Hindlimb muscle (tissue), 1 donor: ENCODE measurements around the gene TNS1. TPM values are rescaled to one million over a fixed set of nuclear protein-coding genes. Genes with fewer than 3 reads are reported as not detected.

Source experiments
- DNase-seq: peaks from one replicate; pipeline ENCODE4 v3.0.0-alpha.2; 2013
- polyA plus RNA-seq: library from polyadenylated mRNA; unstranded; fragments of 120-200 nt; gene quantifications from one replicate; pipeline ENCODE4 v1.2.1, GENCODE V29; 2013; ENCODE audit not compliant: insufficient read length

Gene TNS1
- polyA plus RNA-seq, 1 donor = 142 TPM

DNA sequence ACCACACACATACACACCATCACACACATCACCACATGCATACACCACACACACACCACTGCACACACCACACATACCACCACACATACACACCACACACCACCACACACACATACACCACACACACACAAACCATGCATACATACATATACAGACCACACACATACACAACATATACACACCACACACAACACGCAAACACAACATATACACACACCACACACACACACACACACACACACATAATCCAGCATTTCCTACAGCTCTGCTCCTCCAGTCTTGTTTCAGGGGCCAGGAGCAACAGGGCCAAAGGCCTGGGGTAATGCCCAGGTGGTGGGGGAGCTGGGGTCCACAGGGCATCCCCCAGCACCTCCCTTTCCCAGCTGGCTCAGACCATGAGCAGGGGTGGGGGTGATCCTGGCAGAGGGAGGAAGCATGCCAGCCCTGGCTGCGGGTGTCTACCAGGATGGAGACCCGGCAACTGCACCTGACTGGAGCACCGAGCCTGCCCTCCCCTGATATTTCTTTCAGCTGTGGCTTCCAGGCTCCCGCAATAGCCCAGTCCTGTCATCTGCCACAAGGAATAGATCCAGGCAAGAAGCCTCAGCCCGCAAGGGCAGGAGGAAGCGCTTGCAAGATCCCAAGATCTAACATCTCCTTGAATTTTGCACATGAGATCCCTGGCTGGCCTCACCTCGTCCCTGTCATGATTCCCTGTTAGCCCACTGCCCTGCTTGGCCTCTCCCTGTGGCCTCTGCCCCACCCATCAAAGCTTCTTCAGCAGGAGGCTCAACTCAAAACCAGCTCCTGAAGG is 196.9 kb downstream of the TNS1 start:
- no peak for DNase-seq

DNA sequence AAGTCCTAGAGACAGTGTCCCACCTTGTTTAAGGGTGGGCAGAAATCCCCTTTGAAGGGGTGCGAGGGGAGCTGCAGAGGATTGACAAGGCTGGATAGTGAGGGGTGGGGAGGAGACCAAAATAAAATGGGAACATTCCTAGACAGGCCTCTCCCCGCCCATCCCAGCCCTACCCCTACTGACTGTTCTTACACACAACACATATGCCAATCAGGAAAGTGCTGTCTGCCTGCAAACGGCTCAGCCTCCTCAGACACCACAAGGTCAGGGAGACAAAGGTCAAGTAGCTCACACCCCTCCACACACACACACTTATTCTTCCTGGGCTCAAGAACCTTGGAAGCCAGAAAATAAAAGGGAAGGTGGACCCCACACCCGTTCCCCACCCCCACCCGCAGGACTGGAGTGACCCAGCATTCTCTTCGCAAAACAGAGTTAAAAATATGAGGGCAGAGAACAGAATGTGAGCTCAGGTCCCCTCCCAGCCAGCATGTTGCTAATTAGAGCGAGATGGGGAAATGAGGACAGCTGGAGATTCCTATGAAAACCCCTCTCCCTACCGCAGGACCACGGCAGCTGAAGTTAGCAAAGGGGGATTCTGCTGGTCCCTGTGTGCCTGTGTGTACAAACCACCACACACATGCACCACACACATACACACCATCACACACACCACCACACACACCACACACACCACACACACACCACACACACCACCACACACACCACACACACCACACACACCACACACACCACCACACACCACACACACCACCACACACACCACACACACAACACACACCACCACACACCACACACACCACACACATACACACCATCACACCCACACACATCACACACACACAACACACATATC is 197.8 kb downstream of the TNS1 start:
- no peak for DNase-seq

DNA sequence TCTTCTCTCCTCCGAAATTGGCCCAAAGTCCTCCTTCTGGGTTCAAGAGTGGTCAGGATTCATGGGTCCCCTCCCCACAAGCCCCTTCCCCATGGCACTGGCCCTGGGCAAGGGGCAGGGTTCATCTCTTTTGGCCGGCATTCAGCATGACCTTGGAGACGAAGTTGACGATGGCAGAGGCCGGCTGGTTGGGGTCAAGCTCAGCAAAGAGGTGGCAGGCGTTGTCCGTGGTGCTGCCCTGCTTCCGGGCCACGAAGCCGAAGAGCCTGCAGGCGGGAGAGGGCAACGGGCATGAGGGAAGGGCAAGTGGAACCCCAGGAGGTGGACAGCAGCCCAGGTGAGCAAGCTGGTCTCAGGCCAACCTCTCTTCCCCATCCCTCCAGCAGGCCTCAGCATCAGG is 198.5 kb downstream of the TNS1 start:
- no peak for DNase-seq

DNA sequence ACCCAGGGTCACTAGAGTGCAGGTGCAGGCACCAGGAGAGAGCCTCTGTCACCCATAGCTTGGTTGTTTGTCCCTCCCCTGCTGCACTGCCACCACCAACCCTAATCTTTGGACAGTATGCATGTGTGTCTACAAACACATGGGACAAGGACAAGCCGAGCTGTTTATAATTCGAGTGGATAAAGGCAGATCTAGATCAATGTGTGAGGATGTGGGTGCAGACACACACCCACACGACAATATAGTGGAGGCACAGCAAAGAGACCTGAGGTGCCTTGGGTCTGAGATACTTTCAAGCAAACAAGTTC is 199.2 kb downstream of the TNS1 start:
- no peak for DNase-seq

DNA sequence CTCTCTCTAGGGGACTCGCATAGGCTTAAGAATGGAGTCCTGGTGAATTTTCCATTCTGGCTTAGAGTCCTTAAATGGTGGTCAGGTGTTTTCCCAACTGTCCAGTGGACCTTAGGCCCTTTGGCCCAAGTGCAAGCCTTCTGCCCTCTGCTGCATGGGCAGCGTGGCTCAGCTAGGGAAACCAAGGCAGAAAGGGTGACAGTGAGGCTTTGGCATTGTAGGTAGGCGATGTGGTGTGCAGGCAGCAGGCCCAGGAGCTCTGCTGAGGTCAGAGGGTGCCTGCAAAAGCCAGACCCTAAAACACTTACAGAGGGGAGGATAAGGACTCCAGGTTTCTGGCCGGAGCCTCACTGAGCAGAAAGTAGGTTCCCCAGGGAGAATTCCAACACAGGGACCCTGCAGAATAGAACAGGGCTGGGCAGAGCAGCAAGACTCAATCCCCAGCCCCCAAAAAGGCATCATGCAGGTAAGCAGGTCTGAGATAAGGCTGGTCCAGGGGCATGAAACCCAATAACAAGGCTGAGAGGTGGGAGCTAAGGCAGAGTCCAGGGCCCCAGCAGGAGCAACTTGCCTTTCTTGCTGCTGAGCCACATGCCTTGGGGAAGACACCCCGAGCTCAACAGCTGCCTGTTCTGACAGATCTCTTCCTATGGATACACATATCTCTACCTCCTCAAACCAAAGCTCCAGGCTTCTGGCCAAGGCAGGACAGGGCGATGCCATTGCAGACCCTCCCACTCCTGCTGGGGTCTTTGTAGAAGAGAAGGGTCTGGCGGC is 199.7 kb downstream of the TNS1 start:
- no peak for DNase-seq

DNA sequence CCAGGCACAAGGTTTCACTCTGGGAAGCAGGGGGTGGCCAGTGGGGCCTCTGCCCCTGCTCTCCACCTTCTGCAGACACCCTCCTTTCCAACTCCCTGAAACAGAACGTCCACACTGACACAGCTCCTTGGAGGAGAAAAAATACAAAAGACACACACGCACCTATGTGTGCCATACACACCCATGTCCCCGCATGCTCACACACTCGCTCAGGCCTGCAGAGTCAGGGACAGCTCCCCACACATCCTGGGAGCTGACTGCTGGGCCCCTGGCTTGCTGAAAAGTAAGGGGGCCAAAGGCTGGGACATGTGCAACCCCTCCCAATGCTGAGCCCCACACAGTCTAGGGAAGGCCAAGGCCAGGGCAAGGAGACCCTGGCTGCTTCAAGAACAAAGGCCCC is 200.5 kb downstream of the TNS1 start:
- DNase-seq = no peak

DNA sequence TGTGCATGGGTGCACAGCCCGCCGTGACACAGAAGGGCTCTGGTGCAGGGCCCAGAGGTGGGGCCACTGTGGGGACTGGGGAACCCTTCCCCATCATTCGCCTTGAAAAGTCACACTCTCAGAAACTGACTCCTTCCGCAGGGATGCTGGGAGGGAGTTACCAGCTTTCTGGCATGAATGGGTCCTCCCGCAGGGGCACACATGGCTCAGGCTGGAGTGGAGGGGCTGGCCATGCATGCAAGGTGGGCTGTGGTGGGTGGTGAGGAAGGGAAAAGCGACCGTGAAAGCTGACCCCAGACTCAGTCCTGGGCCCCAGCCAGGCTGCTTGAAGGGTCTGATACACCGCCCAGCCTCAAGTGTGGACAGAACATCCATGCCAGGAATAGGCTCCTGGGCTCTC is 201.1 kb downstream of the TNS1 start:
- no peak for DNase-seq

DNA sequence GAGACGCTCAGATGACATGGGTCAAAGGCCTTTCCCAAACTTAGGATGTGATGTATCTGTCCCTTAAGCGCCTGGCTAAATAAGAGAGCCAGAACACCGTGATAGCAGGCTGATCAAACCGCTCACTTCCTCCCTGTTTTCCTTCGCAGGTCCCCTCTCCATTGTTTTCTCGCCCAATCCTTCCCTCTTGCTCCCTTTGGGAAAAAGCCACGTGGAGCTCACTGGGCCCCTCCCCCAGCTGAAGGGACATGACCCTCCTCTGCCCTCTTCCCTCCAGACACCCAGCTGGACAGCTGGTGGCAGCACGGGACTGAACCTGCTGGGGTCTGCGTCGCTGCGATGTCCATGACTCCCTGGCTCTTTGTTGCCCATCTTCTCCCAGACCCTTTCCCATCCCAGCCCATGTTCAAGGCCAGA is 201.7 kb downstream of the TNS1 start:
- DNase-seq = no peak

DNA sequence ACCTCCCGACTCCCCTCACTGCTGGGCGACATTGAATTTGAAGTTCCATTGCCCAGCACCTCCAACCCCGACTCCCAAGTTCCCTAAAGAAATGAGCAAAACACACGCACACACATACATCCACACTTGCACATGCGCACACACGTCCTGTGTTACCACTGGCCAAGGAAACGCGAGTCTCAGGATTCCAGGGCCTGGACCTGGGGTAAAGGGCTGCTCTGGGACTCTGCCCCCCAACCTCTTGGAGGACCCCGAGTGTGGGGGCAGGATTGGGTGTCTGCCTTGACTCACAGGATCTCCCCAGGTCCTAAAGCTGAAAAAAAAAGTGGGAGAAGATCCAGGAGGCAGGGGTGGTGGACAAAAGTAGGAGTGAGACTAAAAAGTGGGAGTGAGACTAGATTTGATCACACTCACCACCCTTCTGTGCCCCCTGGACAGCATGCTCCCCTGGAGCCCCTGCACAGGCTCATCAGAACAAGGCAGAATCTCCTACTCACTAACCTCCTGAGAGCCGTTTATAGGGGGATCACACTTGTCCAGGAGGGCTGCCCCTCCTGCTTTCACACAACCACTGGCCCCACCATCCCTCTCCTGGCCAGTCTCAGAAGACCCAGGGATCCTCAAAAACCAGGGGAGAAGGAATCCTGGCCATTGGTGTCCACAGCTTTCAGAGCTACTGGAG is 202.2 kb downstream of the TNS1 start:
- no peak for DNase-seq

DNA sequence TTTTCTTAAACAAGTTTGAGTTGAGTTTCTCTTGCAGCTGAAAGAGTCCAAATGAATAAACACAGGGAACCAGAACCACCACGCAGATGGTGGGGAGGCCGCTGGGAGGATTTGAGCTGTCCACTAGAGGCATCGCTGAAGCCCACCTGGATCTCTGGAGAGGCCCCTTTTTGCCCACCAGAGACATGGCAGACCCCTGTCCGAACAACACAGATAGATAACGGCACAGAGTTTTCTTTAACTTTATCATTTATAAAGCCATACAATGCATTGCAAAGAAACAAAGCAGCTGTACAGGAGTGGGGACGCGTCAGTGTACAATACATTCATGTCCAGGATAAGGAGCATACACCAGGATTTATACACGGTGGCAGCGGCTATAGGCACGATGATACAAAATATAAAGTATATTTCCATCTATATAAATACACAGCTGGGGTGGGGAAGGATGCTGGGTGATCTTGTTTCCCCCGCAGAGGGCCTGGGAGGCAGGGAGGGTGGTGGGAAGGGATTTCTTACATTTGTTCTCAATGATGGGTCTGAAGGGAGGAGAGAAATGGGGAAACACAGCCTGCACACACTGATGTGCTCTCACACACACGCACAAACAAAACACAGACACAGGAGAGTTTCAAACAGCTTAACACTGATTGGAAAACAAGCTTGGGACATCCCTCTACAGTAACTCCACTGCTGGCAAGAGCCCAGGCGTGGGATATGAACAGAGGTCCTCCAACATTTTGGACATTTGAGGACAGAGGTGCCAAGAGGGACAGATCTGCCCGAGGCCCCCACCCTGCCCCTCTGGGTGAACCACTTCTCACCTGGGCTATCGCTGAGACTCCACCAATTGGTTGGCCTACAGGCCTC is 203.0 kb downstream of the TNS1 start:
- DNase-seq = no peak

DNA sequence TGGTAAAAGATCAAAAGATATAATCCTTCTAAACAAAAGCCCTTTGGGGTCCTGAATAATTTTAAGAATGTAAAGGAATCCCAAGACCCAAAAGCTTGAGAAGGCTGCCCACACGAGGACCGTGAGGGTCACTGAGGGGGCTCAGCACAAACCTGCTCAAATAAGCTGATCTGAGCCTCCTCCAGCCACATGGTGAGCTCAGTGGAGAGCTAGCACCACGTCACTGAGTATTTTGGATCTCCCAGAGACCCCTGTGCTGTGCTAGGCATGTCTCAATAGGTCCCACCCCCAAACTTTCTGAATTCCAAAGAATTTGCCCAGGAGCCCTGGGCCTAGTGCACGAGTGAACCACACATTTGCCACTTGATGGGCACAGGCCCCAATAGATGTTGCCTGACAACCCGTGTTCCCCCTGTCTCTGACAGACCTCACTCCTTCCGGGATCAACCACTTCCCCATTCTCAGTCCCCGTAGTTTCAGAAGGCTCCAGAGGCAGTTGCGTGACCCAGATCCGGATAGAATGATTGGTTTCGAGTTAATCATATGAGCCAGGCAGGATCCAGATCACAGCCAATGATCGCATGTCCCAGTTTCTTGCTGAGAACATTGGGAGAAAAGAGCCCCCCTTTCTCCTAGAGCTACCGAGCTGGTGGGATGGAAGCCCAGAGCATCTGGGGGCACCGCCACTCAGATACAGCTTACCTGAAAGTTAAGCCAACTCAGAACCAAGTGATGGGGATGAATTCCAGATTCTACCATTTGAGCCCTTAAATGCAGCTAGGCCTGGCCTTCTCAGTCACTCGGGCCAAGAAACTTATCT is 203.8 kb downstream of the TNS1 start:
- DNase-seq = no peak

DNA sequence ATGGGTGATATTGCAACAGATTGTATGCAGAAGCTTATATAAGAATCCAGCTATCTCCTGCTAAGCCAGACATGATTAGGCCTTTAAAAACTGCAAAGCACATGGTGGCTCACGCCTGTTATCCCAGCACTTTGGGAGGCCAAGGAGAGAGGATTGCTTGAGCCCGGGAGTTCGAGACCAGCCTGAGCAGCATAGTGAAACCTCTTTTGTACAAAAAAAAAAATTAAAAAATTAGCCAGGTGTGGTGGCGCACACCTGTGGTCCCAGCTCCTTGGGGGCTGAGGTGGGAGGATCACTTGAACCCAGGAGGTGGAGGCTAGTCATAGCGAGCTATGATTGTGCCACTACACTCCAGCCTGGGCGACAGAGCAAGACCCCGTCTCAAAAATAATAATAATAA is 204.6 kb downstream of the TNS1 start:
- DNase-seq = no peak

DNA sequence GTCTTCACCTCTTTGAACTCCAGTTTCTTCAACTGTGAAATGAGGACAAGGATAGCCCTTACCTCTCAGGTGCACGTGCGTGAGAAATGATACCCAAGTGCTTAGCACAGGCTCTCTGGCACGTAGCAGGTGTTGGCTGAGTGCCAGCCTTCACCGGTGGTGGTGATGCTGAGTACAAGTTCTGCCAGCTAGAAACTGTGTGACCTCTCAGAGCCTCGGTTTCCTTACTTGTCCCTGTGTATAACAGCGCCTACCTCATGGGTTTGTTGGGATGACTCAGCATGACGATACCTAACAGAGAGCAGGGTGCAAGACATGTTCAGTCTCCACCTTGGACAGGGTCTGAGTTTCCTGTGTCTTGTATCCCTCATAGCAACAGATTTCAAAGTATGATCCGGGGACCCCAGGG is 205.1 kb downstream of the TNS1 start:
- no peak for DNase-seq

DNA sequence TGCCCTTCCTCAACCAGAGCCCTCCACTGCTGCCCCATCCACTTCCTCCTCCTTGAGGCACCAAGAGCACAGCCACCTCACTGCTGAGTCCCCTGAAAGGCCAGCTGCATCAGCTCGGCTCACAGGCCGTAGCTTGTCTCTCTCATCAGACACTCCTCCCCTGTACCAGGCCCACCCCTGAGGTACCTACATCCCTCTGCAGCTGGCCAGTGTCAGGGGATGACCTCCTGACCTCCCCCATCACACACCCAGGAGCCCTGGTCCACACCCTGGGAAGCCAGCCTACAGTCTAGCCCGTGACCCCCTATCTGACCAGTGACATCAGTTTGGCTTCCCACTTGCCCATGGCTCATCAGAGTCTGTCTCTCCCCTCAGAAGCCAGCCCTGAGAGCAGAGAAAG is 205.6 kb downstream of the TNS1 start:
- no peak for DNase-seq

DNA sequence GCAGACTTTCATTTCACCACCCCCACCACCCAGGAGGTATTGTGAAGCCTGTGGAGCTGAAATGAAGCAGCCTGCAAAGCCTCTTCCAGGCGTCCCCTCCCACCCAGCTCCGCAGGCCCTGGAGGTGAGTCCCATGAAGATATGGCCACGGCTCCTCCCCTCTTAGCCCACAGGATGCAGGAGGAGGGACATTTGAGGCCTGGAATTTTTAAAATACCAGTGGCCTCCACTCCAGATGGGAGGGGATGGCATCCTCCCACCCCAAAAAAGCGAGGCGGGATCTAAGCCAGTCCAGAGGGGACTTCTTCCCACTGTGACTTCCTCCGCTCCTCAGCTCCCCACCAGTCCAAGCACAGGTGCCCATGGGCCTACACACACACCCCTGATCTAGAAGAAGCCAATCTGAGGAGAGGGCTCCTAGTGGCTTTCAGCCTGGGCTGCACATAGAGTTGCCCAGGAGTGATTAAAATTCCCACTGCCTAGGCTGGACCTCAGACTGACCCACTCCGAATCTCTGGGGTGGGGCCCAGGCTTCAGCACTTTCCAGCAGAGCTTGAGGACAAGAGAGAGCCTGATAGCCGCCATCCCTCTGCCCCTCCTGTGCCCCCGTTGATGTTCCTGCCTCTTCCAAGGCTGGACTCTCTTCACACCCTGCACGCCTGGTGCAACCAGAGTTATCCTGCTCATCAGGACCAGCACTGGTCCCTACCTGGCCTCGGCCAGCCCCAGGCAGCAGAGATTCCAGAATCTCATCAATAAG is 206.9 kb downstream of the TNS1 start:
- DNase-seq = no peak

DNA sequence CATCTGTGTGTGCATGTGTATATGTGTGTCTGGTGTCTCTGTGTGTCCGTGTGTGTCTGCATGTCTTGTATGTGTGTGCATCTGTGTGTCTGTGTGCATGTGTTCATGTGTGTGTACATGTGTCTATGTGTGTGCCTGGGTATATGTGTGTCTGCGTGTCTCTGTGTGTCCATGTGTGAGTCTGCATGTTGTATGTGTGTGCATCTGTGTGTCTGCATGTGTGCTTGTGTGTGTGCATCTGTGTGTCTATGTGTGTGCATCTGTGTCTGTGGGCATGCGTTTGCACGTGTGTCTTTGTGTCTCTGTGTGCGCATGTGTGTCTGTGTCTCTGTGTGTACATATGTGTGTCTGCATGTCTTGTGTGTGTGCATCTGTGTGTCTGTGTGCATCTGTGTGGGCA is 207.7 kb downstream of the TNS1 start:
- no peak for DNase-seq

DNA sequence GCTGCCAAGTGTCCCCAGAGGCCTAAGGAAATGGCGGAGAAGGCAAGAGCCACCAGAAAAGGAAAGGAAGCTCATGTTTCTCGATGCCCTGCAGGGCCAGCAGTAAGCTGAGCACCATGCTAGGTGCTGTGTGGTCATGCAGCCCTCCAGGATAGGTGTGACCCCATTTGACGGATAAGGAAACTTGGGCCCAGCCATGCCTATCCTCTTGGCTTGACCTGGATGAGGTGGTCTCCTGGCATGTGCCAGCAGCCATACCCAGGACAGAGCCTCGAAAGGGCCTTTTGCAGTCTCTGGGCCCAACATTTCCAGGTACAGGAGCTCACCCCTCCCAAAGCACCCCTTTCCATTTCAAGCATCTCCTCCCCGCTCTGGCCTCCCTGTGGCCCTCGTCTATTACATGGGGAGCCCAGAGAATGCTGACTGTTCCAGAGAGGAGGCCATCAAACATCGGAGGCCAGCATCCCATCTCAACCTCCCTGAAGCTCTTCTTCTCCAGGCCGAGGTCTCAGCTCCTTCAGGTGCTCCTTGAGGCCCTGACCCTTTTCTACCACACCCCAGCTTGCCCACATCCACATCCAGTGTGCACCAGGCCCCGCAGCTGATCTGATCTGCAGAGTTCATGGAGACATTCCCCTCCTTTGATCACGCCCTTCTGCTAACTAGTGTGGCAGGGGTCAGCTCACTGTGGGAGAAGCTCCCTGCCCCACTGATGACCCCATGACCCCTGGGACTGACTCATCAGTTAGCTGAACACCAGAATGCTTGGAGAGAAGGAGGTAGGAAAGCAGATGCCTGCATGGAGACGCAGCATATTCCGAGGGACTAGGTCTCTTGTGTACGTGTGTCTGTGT is 208.4 kb downstream of the TNS1 start:
- no peak for DNase-seq

DNA sequence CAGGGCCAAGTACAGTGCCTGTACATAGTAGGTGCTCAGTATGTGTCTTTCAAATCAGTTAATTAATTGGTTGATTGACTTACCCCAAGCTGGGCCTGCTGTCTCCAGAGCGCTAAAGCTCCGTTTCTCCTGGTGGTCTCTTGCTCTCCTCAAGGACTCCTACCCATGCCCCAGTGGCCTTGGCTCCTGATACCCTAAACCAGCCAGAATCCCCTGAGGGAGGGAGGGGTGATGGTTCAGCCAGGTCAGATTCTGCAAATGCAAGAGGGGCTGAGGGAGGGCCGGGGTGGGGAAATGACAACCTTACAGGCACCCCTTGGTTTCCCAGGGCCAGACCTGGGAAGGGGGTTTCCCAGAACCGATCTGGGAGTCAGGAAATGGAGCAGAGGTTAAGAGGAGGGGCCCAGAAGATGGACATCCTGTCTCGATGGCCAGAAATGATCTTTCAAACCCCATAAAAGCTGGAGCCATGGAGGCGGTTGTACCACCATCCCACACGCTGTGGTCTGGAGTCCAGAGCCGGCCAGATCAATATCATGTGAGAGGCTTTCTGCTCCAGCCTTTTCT is 209.1 kb downstream of the TNS1 start:
- no peak for DNase-seq
